22Rv1 (cell line): ENCODE data around the gene ADAMTSL2.

Source experiments
- H3K27ac ChIP-seq: fragments of 450-650 bp; 2 replicates; pipeline ENCODE4 v1.5.1; 2017
- CTCF ChIP-seq: fragments of 450-650 bp; IDR thresholded peaks from 2 replicates; pipeline ENCODE4 v1.5.1; 2017; ENCODE audit warnings: mild to moderate bottlenecking
- ZFX ChIP-seq: fragments of 450-650 bp; IDR thresholded peaks from 2 replicates; pipeline ENCODE4 v1.6.1; 2017; ENCODE audit warnings: antibody characterized with exemption, borderline replicate concordance

Gene ADAMTSL2

DNA sequence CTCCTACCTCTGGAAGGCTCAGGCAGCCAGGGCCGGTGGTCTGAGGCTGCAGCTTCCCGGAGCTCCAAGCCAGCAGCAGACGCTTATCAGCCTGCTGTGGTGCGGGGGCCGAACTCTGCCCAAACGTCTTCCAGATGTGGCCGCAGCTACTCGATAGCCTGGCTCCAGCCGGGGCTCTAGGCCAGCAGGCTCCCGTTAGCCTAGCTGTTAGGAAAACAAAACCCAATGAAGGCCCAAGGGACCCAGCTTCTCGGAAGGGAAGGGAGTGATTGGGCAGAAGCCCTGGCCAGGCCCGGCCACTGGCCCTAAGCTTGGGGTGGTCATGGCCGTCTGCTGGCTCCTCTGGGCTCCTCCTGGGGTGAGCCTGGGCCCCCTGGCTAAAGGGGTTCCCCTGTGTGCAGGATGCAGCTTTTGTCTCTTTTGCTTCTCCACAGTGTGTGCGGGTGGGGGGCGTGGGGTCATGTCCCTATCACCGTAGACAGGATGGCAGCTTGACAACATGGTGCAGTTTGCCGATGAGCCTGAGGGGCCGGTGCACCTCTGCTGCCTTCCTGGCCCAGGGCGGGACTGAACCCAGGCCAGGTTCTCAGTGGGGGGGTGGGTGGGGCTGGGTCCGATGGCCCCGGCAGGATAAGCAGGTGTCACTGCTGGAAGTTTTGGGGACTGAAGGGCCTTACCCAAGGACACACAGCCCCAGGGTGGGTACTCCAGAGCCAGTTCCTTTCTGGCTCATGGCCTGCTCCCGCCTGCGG, 28.4 kb upstream of the ADAMTSL2 start:
- TF ChIP-seq ZFX (no peak), CTCF (no peak)
- H3K27ac ChIP-seq = no peak overlapping the region

DNA sequence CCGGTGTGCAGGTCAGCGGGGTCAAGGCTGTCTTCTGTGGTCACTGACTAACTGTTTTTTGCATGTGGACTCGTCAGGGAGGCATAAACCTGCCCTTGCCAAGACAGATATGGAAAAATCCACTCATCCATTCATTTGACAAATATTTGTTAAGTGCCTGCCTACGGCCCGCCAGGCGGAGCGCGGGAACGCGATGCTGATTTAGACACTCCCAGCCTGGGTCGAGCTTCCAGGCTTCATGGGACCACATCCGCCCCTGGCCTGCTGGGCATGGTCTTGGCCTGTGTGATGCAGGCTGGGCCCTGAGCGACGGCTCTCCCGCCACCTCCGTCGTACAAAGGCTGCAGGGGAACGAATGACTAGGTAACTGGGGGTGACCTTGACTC, 27.9 kb upstream of the ADAMTSL2 start:
- TF ChIP-seq ZFX (no peak), CTCF (no peak)
- no peak overlapping the region for H3K27ac ChIP-seq

DNA sequence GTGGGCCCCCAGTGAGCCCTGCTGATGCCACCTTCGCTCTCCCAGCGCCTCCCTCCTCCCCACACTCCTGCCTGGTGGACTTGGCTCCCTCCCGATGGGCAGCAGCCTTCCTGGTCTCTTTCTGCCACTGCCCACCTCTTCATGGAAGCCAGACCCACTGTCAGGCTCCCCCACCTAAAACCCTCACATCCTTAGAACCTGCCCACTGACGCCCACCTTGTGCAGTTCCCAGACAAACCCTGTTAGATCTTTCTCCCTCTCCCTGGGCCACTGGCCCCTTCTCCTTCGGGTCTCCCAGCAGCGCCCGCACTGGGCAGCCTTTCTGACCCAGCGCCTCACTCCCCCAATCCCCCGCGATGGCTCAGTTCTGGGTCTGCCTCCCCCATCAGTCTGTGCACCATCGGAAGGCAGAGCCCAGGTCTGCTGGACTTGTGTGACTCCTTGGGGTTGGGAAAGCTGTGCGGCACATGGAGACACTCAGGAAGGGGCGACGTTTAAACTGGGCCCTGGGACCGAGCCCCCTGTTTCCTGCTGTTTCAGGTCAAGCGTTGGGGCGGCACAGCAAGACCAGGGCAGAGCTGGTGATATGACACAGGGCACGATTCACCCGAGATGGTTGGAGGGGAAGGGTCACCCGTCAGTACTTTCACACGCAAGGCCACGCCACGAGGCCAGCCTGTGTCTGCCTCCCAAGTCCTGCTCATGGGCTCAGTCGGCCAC, 27.1 kb upstream of the ADAMTSL2 start:
- no peak for TF ChIP-seq ZFX
- no peak for TF ChIP-seq CTCF
- no peak overlapping the region for H3K27ac ChIP-seq

DNA sequence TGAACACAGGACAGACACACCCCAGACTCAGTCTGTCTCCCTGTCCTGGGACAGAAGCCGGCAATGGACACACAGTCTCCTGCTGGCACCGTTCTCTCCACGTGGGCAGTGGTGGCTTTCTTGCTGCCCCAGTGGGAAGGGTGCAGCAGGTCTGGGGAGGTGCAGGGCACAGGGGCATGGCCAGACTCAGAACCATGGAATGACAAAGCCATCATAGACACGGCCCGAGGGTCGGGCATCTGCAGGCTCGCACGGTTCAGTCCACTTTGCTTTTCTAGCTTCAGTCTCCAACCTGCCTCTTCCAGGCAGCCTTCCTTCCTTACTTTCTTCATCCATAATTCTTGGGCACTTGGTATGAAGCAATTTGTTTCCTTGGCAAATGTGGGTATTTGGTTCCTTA, 26.5 kb upstream of the ADAMTSL2 start:
- TF ChIP-seq ZFX (no peak), CTCF (no peak)
- H3K27ac ChIP-seq = no peak overlapping the region

GRCh38 chr9:133509179-133510083, 25.1 kb upstream of the ADAMTSL2 start:
- TF ChIP-seq CTCF (no peak), ZFX (no peak)
- no peak overlapping the region for H3K27ac ChIP-seq

DNA sequence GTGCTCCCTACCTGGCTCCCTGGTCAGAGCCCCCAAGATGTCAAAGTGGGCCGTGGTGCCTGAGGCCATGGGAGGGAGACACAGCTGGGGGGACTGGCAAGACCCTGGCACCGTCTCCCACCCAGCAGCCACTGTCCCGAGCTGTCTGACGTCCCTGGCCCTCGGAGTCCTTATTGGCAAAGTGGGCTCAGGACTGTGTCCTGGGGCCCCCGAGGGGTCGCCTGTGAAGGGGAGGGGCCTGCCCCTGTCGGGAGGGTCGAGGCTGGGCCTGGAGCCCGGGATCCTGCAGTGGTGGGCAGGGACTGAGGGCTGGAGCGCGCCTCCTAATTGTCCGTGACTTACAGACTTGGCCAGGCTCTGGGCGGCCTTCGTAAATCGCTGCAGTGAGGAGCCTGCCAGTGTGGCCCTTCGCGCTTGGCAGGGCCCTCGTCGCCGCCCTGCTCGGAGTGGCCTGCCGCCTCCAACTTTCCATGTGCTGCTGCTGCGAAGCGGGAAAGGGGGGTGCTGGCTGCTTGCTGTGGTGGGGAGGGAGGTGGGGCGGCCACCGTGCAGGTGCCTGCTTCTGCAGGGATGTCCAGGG, 23.5 kb upstream of the ADAMTSL2 start:
- no peak for TF ChIP-seq CTCF
- no peak for TF ChIP-seq ZFX
- no peak overlapping the region for H3K27ac ChIP-seq
